NCI-H2081 treated with DMSO at 0.1 percent for 48 hours (cell line): ENCODE measurements around the gene TYRP1.

Experiments used
- DNase-seq: peaks from one replicate; lab custom pipeline; 2025; lab: John Stamatoyannopoulos, UW

Gene TYRP1

GRCh38 chr9:12696931-12697622, 3.9 kb downstream of the TYRP1 start:
- no peak for DNase-seq

GRCh38 chr9:12697719-12698118, 4.5 kb downstream of the TYRP1 start:
- no peak for DNase-seq

GRCh38 chr9:12698266-12698665, 5.1 kb downstream of the TYRP1 start:
- DNase-seq, result no peak

- no peak for DNase-seq
Observed at GRCh38 chr9:12698986-12699385, 5.8 kb downstream of the TYRP1 start.

- DNase-seq, result no peak
Observed at GRCh38 chr9:12699529-12699928, 6.3 kb downstream of the TYRP1 start.

- no peak for DNase-seq
Observed at GRCh38 chr9:12701126-12701525, 7.9 kb downstream of the TYRP1 start.

GRCh38 chr9:12702160-12702758, 9.1 kb downstream of the TYRP1 start:
- DNase-seq, result no peak

GRCh38 chr9:12703996-12704395, 10.8 kb downstream of the TYRP1 start:
- DNase-seq, result no peak

- no peak for DNase-seq
Observed at GRCh38 chr9:12705738-12706391, 12.7 kb downstream of the TYRP1 start.

GRCh38 chr9:12708562-12709298, 15.5 kb downstream of the TYRP1 start:
- DNase-seq, result no peak

- DNase-seq, result no peak
Observed at GRCh38 chr9:12712532-12712931, 19.3 kb downstream of the TYRP1 start.

GRCh38 chr9:12715268-12715667, 22.1 kb downstream of the TYRP1 start:
- no peak for DNase-seq

- no peak for DNase-seq
Observed at GRCh38 chr9:12716823-12717600, 23.8 kb downstream of the TYRP1 start.

- DNase-seq, result no peak
Observed at GRCh38 chr9:12717907-12718306, 24.7 kb downstream of the TYRP1 start.

- DNase-seq, result no peak
Observed at GRCh38 chr9:12718482-12719026, 25.4 kb downstream of the TYRP1 start.

- DNase-seq, result peak; percentile 28
Observed at GRCh38 chr9:12719431-12719830, 26.2 kb downstream of the TYRP1 start.

- DNase-seq, result no peak
Observed at GRCh38 chr9:12720551-12720950, 27.4 kb downstream of the TYRP1 start.

- no peak for DNase-seq
Observed at GRCh38 chr9:12722131-12722530, 28.9 kb downstream of the TYRP1 start.

- peak; percentile 33 for DNase-seq
Observed at GRCh38 chr9:12723409-12724028, 30.3 kb downstream of the TYRP1 start.

GRCh38 chr9:12726795-12727194, 33.6 kb downstream of the TYRP1 start:
- no peak for DNase-seq

- DNase-seq, result no peak
Observed at GRCh38 chr9:12730198-12730597, 37.0 kb downstream of the TYRP1 start.
